Measurements from ENCODE around the gene ONECUT1. TPM values are rescaled to one million over a fixed set of nuclear protein-coding genes. Genes with fewer than 3 reads are reported as not detected.
A peak's percentile ranks its signal among the peaks of the same experiment; 100 is the strongest.

ONECUT1 gene
- total and polyA plus RNA-seq, 7 donors, result 0.36 TPM; not detected in 6

- H3K4me1 ChIP-seq, result peaks cover 0 to 39% (median 31%) of the 10 kb centered on the region in 4 donors
- no peaks in the 10 kb centered on the region for H3K36me3 ChIP-seq
- peaks cover 58 to 100% (median 71%) of the 10 kb centered on the region in 3 donors for H3K27me3 ChIP-seq
- no peak overlapping the region for H3K4me3 ChIP-seq
- intact Hi-C loops (cut with DNase I), result no loop called here
- TF ChIP-seq, protein P1, sequence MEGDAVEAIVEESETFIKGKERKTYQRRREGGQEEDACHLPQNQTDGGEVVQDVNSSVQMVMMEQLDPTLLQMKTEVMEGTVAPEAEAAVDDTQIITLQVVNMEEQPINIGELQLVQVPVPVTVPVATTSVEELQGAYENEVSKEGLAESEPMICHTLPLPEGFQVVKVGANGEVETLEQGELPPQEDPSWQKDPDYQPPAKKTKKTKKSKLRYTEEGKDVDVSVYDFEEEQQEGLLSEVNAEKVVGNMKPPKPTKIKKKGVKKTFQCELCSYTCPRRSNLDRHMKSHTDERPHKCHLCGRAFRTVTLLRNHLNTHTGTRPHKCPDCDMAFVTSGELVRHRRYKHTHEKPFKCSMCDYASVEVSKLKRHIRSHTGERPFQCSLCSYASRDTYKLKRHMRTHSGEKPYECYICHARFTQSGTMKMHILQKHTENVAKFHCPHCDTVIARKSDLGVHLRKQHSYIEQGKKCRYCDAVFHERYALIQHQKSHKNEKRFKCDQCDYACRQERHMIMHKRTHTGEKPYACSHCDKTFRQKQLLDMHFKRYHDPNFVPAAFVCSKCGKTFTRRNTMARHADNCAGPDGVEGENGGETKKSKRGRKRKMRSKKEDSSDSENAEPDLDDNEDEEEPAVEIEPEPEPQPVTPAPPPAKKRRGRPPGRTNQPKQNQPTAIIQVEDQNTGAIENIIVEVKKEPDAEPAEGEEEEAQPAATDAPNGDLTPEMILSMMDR (IDR thresholded peaks at IDR 0.05), result no peak
- WGBS, 2 donors, result 44 to 53% methylated on average over 1 of the region's 1 CpG
- H3K27ac ChIP-seq, result no peak overlapping the region
- no peak for DNase-seq
- H3K9me3 ChIP-seq, result no peaks in the 10 kb centered on the region
Observed at GRCh38 chr15:52782514-52782913, 7.6 kb downstream of the ONECUT1 start.

- TF ChIP-seq POLR2A (IDR thresholded peaks at IDR 0.05) (no peak), EP300 (IDR thresholded peaks at IDR 0.05) (no peak), POLR2AphosphoS5 (IDR thresholded peaks at IDR 0.05) (peak in 1 of 4 donors; percentile 16)
- TF ChIP-seq, protein P1 (IDR thresholded peaks at IDR 0.05), result peak; percentile 26 to 80 (median 62)
- Histone ChIP-seq H3K4me3 (peak overlapping the region in 3 of 4 donors; percentile 0 to 14 (median 9)), H3K27me3 (peaks cover 38 to 98% (median 56%) of the 10 kb centered on the region in 3 donors), H3K9me3 (no peaks in the 10 kb centered on the region), H3K27ac (no peak overlapping the region), H3K36me3 (no peaks in the 10 kb centered on the region), H3K4me1 (peaks cover 0 to 25% (median 23%) of the 10 kb centered on the region in 4 donors)
- WGBS, 2 donors, result 4% methylated on average over 18 of the region's 18 CpGs
- DNase-seq, result no peak
- intact Hi-C loops (cut with DNase I), result no loop called here
Observed at GRCh38 chr15:52780172-52780980, 9.8 kb downstream of the ONECUT1 start.

DNA sequence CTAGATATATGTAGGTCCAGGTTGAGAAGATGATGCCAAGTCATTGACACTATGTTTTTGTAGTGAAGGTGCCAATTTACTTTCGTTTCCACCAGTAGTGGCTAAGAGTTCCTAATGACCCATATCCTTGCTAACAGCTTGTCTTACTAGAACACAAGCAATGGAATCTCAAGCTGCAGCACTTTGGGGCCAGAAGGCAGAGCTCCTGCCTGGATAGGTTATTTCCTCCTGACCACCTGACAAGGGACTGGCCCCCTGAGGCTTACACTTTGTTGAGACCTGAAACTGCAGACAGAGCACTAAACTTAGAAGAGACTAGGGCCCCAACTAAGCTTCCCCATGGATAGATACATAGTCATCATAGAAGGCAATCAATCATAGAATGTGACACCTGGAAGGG lies 11.7 kb downstream of the ONECUT1 start:
- DNase-seq, result no peak
- Histone ChIP-seq H3K4me3 (no peak overlapping the region), H3K27me3 (peaks cover 20 to 87% (median 47%) of the 10 kb centered on the region in 3 donors), H3K9me3 (no peaks in the 10 kb centered on the region), H3K36me3 (no peaks in the 10 kb centered on the region), H3K27ac (no peak overlapping the region), H3K4me1 (peaks cover 0 to 6% (median 5%) of the 10 kb centered on the region in 4 donors)
- intact Hi-C loops (cut with DNase I), result no loop called here
- no peak for TF ChIP-seq EP300 (IDR thresholded peaks at IDR 0.05)
- TF ChIP-seq POLR2AphosphoS5 (IDR thresholded peaks at IDR 0.05), result no peak
- TF ChIP-seq, protein P1 (IDR thresholded peaks at IDR 0.05), result no peak
- TF ChIP-seq POLR2A (IDR thresholded peaks at IDR 0.05), result no peak
- 31 to 56% methylated on average over 1 of the region's 1 CpG for WGBS, 2 donors

GRCh38 chr15:52772766-52773165 lies 17.4 kb downstream of the ONECUT1 start:
- TF ChIP-seq EP300 (IDR thresholded peaks at IDR 0.05), result no peak
- TF ChIP-seq, protein P1 (IDR thresholded peaks at IDR 0.05), result no peak
- TF ChIP-seq POLR2AphosphoS5 (IDR thresholded peaks at IDR 0.05), result no peak
- no peak for TF ChIP-seq POLR2A (IDR thresholded peaks at IDR 0.05)
- WGBS, 2 donors, result 31 to 65% methylated on average over 5 of the region's 5 CpGs
- H3K27me3 ChIP-seq, result peaks cover 0 to 37% (median 21%) of the 10 kb centered on the region in 3 donors

More at GRCh38 chr15:52772766-52773165, 17.4 kb downstream of the ONECUT1 start:
- no peaks in the 10 kb centered on the region for H3K9me3 ChIP-seq
- no peaks in the 10 kb centered on the region for H3K4me1 ChIP-seq
- no peak overlapping the region for H3K4me3 ChIP-seq
- no peaks in the 10 kb centered on the region for H3K36me3 ChIP-seq
- no peak for DNase-seq
- intact Hi-C loops (cut with DNase I), result no loop called here
- H3K27ac ChIP-seq, result no peak overlapping the region

All from sigmoid colon (tissue), 7 donors.